ENCODE results near the gene C8B. TPM values are rescaled to one million over a fixed set of nuclear protein-coding genes. Genes with fewer than 3 reads are reported as not detected.
A peak's percentile ranks its signal among the peaks of the same experiment; 100 is the strongest.

Gene C8B
- total RNA-seq, 6 donors from 2014 or later = 0.26 to 9.6 (median 0.98) TPM; not detected in 1

DNA sequence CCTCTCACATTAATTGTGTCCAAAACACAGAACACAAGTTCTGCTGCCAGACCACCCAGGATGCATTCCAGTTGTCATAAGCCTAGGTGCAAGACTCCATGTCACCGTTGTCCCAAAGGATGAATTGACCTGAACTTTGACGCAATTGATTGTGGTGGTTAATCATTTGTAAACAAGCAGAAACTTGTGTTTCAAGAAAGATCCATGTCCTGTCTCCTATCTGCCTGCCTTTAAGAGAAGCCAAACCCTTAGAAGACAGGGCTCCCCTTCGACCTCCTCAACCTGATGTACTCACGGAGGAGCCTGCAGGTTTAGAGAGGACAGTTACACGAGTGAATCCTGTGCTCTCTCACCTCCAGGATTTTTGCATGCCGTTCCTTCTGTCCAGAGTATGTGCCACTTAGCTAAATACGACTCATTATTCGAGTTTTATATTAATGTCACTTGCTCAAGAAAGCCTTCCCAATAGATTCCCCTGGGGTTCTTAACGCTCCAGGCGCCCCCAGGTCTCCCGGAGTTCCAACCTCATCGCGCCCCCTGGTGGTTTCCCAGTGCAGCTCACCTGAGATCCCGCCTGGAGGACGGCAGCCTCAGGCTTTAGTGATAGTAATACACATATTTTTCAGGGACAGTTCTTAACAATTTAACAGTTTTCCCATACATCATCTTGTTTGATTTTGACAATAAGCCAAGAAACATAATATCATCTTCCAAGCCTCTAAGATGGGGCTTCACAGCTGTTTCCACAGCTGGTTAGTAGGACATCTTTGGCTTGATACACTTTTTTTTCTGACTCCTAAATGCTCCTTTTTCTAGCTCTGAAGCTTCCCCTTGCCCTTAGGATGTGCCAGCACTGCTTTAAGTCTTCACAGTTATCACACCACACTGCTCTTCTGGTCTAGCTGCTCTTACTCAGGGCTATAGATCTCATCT is 2.4 kb upstream of the C8B start:
- ATAC-seq (ENCODE audit: low FRiP score in 2 of 2) (no peak), DNase-seq (peak in 1 of 2 donors; percentile 24)
- Histone ChIP-seq H3K4me1 (no peaks in the 10 kb centered on the region), H3K9me3 (no peaks in the 10 kb centered on the region), H3K4me3 (no peak overlapping the region), H3K27me3 (no peaks in the 10 kb centered on the region), H3K36me3 (no peaks in the 10 kb centered on the region), H3K27ac (no peak overlapping the region)
- 35 to 39% methylated on average over 15 of the region's 15 CpGs for WGBS, 2 donors
- TF ChIP-seq, protein P1, sequence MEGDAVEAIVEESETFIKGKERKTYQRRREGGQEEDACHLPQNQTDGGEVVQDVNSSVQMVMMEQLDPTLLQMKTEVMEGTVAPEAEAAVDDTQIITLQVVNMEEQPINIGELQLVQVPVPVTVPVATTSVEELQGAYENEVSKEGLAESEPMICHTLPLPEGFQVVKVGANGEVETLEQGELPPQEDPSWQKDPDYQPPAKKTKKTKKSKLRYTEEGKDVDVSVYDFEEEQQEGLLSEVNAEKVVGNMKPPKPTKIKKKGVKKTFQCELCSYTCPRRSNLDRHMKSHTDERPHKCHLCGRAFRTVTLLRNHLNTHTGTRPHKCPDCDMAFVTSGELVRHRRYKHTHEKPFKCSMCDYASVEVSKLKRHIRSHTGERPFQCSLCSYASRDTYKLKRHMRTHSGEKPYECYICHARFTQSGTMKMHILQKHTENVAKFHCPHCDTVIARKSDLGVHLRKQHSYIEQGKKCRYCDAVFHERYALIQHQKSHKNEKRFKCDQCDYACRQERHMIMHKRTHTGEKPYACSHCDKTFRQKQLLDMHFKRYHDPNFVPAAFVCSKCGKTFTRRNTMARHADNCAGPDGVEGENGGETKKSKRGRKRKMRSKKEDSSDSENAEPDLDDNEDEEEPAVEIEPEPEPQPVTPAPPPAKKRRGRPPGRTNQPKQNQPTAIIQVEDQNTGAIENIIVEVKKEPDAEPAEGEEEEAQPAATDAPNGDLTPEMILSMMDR (IDR thresholded peaks at IDR 0.05) = peak in 4 of 6 experiments; percentile 27 to 39 (median 34)
- TF ChIP-seq POLR2AphosphoS5 (IDR thresholded peaks at IDR 0.05) = no peak
- no peak for TF ChIP-seq EP300 (IDR thresholded peaks at IDR 0.05)
- no peak for TF ChIP-seq POLR2A (IDR thresholded peaks at IDR 0.05)

DNA sequence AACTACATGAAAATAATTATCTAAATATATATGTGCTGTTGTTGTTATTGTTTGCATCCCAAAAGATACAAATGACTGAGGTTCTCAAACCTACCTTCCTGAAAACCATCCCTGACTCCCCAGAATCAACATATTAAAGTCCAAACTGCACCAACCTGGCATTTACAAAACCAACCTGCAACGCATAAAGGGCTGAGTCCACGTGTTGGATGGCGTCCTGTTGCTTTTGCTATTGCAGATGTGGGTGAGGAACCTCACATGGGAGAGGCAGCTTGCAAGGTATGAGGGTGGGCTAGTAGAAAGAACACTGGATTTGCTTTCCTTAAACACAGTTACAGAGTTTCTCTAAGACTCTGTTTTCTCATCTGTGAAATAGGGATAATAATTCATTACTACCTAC is 1.5 kb upstream of the C8B start:
- H3K36me3 ChIP-seq = no peaks in the 10 kb centered on the region
- TF ChIP-seq EP300 (IDR thresholded peaks at IDR 0.05) = no peak
- no peak for TF ChIP-seq POLR2A (IDR thresholded peaks at IDR 0.05)
- TF ChIP-seq, protein P1 (IDR thresholded peaks at IDR 0.05) = no peak
- no peak for TF ChIP-seq POLR2AphosphoS5 (IDR thresholded peaks at IDR 0.05)
- no peaks in the 10 kb centered on the region for H3K27me3 ChIP-seq
- WGBS, 2 donors = 73 to 86% methylated on average over 3 of the region's 3 CpGs
- no peak overlapping the region for H3K4me3 ChIP-seq
- ATAC-seq (ENCODE audit: low FRiP score in 2 of 2) (no peak), DNase-seq (no peak)
- no peaks in the 10 kb centered on the region for H3K9me3 ChIP-seq
- no peak overlapping the region for H3K27ac ChIP-seq
- no peaks in the 10 kb centered on the region for H3K4me1 ChIP-seq

DNA sequence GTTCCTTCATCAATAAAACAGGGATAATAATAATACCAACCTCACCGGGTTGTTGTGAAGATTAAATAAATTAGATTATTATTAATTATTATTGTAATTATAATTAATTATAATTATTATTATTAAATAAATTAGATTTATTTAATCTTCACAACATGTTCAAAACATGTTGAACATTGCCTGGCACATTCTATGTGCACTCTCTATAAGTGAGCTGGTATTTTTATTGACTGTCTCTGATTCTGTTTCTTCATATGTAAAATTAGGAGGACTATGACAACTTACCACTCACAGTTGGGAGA is 834 bp upstream of the C8B start:
- no peak for ATAC-seq (ENCODE audit: low FRiP score in 2 of 2)
- H3K9me3 ChIP-seq = no peaks in the 10 kb centered on the region

DNA sequence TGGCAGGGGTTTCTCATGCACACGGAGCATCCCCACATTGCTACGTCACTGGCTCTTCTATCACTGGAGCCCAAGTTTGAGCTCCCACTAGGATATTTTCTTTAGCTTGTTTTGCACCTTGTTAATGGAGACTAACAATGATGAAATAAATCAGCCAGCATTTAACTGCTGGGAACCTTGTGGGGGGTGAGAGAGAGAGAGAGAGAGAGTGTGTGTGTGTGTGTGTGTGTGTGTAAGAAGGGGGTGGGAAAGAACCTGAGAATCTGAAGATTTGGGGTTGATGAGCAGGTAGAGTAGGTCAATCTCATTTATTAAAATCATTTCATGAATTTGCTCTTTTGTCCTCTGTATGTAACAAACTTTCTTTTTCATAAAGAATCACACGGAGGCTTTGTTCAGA is 624 bp downstream of the C8B start:
- Histone ChIP-seq H3K4me1 (no peaks in the 10 kb centered on the region), H3K9me3 (no peaks in the 10 kb centered on the region), H3K4me3 (no peak overlapping the region), H3K27me3 (no peaks in the 10 kb centered on the region), H3K27ac (no peak overlapping the region), H3K36me3 (no peaks in the 10 kb centered on the region)
- TF ChIP-seq, protein P1 (IDR thresholded peaks at IDR 0.05) = no peak
- TF ChIP-seq EP300 (IDR thresholded peaks at IDR 0.05) (no peak), POLR2A (IDR thresholded peaks at IDR 0.05) (no peak), POLR2AphosphoS5 (IDR thresholded peaks at IDR 0.05) (no peak)
- DNase-seq (no peak), ATAC-seq (ENCODE audit: low FRiP score in 2 of 2) (no peak)
- 75 to 88% methylated on average over 3 of the region's 3 CpGs for WGBS, 2 donors

More for the DNA sequence above, 834 bp upstream of the C8B start:
- 93 to 96% methylated on average over 1 of the region's 1 CpG for WGBS, 2 donors
- H3K27ac ChIP-seq = no peak overlapping the region
- TF ChIP-seq POLR2A (IDR thresholded peaks at IDR 0.05) = no peak
- DNase-seq = no peak
- no peaks in the 10 kb centered on the region for H3K27me3 ChIP-seq
- no peaks in the 10 kb centered on the region for H3K4me1 ChIP-seq
- H3K36me3 ChIP-seq = no peaks in the 10 kb centered on the region
- no peak overlapping the region for H3K4me3 ChIP-seq

DNA sequence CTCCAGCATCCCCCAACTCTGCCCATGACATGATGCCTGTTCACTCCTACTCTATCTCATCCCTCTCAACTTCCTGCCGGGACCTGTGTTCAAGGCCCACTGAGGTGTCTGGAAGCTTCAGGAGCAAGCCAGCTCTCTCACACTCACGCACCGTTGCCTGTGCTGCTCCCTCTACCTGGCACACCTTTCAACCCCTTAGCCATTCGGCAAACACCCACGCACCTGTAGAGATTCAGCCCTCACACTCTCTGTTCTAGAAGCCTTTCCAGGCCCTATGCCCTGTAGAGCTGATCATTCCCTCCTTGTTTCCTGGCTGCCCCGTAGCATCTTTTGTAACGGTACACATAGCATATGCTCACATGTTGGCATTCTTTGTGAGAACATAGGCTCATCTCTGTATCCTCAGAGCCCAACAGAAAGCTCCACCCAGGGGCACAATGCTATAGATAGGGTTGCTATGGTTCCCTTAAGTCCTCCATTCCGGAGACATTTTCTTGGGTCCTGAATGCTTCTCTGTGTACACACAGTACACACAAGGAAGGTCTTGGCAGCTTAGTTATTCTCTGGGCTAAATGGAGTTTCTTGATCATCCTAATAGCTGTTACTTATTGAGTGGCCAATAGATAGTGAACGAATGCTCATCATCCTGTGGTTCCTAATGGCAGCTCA is 1.3 kb downstream of the C8B start:
- no peaks in the 10 kb centered on the region for H3K4me1 ChIP-seq
- WGBS, 2 donors = 84 to 91% methylated on average over 8 to 9 of the region's 9 CpGs
- no peaks in the 10 kb centered on the region for H3K36me3 ChIP-seq
- DNase-seq = no peak
- H3K9me3 ChIP-seq = no peaks in the 10 kb centered on the region
- H3K27ac ChIP-seq = no peak overlapping the region
- ATAC-seq (ENCODE audit: low FRiP score in 2 of 2) = no peak
- TF ChIP-seq, protein P1 (IDR thresholded peaks at IDR 0.05) = no peak
- TF ChIP-seq POLR2AphosphoS5 (IDR thresholded peaks at IDR 0.05) (no peak), EP300 (IDR thresholded peaks at IDR 0.05) (no peak), POLR2A (IDR thresholded peaks at IDR 0.05) (no peak)
- H3K4me3 ChIP-seq = no peak overlapping the region
- H3K27me3 ChIP-seq = no peaks in the 10 kb centered on the region
